Right lobe of liver (tissue), 6 donors: Measurements from ENCODE around the gene NEMP2. TPM values are rescaled to one million over a fixed set of nuclear protein-coding genes. Genes with fewer than 3 reads are reported as not detected.

Source experiments
- ATAC-seq, 4 donors: fragments of 200-7000 bp; cut with Tn5 transposase; one replicate each; pipeline ENCODE4 v1.9.1; 2020; ENCODE audit warnings: mild to moderate bottlenecking in 4 of 4, moderate library complexity in 4 of 4
- DNase-seq, 3 donors: peaks; one replicate each; pipeline ENCODE4 v3.0.0-alpha.2; 2020
- H3K27ac ChIP-seq, 3 donors: fragments of 200-600 bp; one replicate each; pipeline ENCODE4 v1.8.0; 2022
- H3K27me3 ChIP-seq, 2 donors: fragments of 200-600 bp; one replicate each; pipeline ENCODE4 v1.8.0; 2022
- H3K36me3 ChIP-seq, 4 donors: fragments of 200-600 bp; sonication (generic) in 1 of 4; one replicate each; pipeline versions ENCODE4 v1.5.1 to v1.8.0; 2017 to 2022; ENCODE audit warnings: control low read depth in 1 of 4
- H3K4me1 ChIP-seq, 4 donors: fragments of 200-600 bp; sonication (generic) in 1 of 4; one replicate each; pipeline versions ENCODE4 v1.5.1 to v1.8.0; 2017 to 2022; ENCODE audit warnings: control low read depth in 1 of 4
- H3K4me3 ChIP-seq, 3 donors: fragments of 200-600 bp; one replicate each; pipeline ENCODE4 v1.8.0; 2022
- H3K9me3 ChIP-seq, 4 donors: fragments of 200-600 bp; sonication (generic) in 1 of 4; one replicate each; pipeline versions ENCODE4 v1.5.1 to v1.8.0; 2017 to 2022; ENCODE audit warnings: control low read depth in 1 of 4
- POLR2A ChIP-seq: fragments of 450-650 bp; IDR thresholded peaks from one replicate; pipeline ENCODE4 v1.6.1; 2017; ENCODE audit warnings: antibody characterized with exemption, mild to moderate bottlenecking
- whole genome bisulfite sequencing: methylation state at CpG from one replicate; pipeline ENCODE4 v1.1.6; 2018; ENCODE audit warnings: low coverage, low lambda C conversion rate; ENCODE audit not compliant: insufficient coverage; ENCODE audit errors: missing lambda C conversion rate; 5-methylcytosine and 5-hydroxymethylcytosine counted together
- intact Hi-C, 2 donors: fragments of 100-400 bp; cut with DNase I; formaldehyde crosslinking; loops; one replicate each; pipeline versions ENCODE4 v1.11.2 to v1.14.1; 2022
- total RNA-seq, 6 experiments: library from RNA; depleted of rRNA in 2 of 6; stranded (reverse); fragments of >200 nt in 2 of 6; fragmentation: NEBNext Ultra II Directional in 3 of 6; extraction: Animal tissue kit (Norgen Biotek cat#: 25700) in 3 of 6; gene quantifications; one replicate each; pipeline versions ENCODE4 v1.1.0 to v1.2.4, GENCODE V29; 2016 to 2023
- TF ChIP-seq, protein P1 (sequence below), 4 donors: fragments of 200-600 bp in 3 of 4; fragments of 450-650 bp in 1 of 4; IDR thresholded peaks; one replicate each; pipeline versions ENCODE4 v1.5.1 to v1.8.0; 2016 to 2022; ENCODE audit warnings: antibody characterized with exemption in 4 of 4, mild to moderate bottlenecking in 2 of 4
- donor health status: DM: no; HTN: yes; CAD: no.
- donor health status: DM: no; HTN: no; CAD: no.
- donor health status: DM: no; HTN: no; CAD: no.
- donor health status: DM: no; HTN: yes; CAD: no.
- donor health status: DM: no; HTN: yes; CAD: no.

Gene NEMP2
- total RNA-seq, 6 experiments from 2014 or later, result 2.0 to 4.1 (median 2.7) TPM

DNA sequence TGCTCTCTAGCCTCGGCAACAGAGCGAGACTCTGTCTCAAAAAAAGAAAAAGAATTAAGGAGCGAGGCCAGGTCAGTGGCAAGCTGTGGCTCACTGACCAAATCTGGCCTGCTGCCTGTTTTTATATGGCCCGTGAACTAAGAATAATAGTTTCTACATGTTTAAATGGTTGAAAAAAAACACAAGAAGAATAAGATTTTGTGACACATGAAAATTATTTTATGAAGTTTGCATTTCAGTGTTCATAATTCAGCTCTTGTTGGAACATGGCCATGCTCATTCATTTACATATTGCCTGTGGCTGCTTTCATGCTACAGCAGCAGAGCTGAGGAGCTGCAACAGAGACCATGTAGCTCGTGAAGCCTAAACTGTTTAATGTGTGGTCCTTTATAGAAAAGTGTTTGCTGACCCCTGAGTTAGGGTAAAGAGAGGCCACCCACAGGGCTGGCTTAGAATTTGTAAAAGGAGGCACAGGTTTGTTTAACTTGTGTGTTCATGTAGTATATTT is 66.9 kb downstream of the NEMP2 start:
- intact Hi-C loops, result no loop called here
- H3K27ac ChIP-seq, result peak overlapping the region in 1 of 3 donors; percentile 14
- WGBS, result 59% methylated on average over 3 of the region's 5 CpGs

DNA sequence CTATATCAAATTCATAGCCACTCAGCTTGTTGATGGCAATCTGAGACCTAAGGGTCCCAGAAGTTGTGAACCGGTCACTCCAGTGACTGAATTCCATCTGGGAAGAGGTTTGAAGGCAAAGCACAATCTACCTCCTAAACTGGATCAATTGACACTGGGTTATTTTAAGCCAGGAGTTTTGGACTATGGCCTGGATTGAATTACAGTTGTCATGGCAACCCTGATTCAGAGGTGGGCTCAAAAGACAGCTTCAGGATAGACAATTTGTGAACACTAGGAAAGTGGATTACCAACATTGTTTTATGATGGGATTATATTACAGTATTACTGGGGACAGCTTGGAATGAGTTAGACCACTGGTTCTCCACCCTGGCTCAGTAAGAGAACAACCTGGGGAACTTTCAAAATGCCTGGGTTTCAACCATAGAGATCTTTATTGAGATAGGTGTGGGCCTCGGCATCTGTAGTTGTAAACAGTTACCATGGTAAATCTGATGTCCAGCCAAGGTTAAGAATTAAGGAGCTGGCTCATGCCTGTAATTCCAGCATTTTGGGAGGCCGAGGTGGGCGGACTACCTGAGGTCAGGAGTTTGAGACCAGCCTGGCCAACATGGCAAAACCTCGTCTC is 67.6 kb downstream of the NEMP2 start:
- intact Hi-C loops, result no loop called here
- TF ChIP-seq POLR2A, result no peak
- TF ChIP-seq, protein P1, sequence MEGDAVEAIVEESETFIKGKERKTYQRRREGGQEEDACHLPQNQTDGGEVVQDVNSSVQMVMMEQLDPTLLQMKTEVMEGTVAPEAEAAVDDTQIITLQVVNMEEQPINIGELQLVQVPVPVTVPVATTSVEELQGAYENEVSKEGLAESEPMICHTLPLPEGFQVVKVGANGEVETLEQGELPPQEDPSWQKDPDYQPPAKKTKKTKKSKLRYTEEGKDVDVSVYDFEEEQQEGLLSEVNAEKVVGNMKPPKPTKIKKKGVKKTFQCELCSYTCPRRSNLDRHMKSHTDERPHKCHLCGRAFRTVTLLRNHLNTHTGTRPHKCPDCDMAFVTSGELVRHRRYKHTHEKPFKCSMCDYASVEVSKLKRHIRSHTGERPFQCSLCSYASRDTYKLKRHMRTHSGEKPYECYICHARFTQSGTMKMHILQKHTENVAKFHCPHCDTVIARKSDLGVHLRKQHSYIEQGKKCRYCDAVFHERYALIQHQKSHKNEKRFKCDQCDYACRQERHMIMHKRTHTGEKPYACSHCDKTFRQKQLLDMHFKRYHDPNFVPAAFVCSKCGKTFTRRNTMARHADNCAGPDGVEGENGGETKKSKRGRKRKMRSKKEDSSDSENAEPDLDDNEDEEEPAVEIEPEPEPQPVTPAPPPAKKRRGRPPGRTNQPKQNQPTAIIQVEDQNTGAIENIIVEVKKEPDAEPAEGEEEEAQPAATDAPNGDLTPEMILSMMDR (IDR thresholded peaks at IDR 0.05), result no peak
- H3K36me3 ChIP-seq, result no peaks in the 10 kb centered on the region
- 86% methylated on average over 1 of the region's 5 CpGs for WGBS
- H3K27me3 ChIP-seq, result no peaks in the 10 kb centered on the region
- no peaks in the 10 kb centered on the region for H3K9me3 ChIP-seq
- H3K27ac ChIP-seq, result peak overlapping the region in 1 of 3 donors; percentile 14
- no peaks in the 10 kb centered on the region for H3K4me1 ChIP-seq
- H3K4me3 ChIP-seq, result no peak overlapping the region
- ATAC-seq (no peak), DNase-seq (no peak)

More for the DNA sequence above, 66.9 kb downstream of the NEMP2 start:
- Histone ChIP-seq H3K4me3 (no peak overlapping the region), H3K9me3 (no peaks in the 10 kb centered on the region), H3K4me1 (no peaks in the 10 kb centered on the region), H3K27me3 (no peaks in the 10 kb centered on the region), H3K36me3 (no peaks in the 10 kb centered on the region)
- DNase-seq, result no peak
- TF ChIP-seq, protein P1 (IDR thresholded peaks at IDR 0.05), result no peak
- no peak for TF ChIP-seq POLR2A
- no peak for ATAC-seq

DNA sequence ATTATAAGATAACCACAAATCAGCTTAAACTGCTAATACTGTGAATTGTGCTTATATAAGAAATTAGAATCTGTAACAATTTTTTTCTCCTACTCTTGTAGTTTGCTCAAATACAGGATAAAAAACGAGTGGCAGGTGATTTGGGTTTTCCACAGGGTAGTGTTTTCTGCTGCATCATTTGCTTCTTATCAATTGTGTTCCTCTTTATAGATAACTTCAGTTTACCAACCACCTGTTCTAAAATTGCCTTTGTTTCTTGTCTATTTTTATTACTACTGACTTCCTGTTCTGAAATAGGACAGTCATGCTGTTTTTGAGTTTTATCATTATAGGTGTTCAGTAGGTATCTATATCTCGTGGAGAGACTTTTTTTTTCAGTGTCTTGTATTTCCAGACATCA is 69.5 kb downstream of the NEMP2 start:
- intact Hi-C loops, result no loop called here
- H3K36me3 ChIP-seq, result no peaks in the 10 kb centered on the region
- H3K27ac ChIP-seq, result no peak overlapping the region
- 55% methylated on average over 2 of the region's 2 CpGs for WGBS
- DNase-seq (no peak), ATAC-seq (no peak)
- H3K9me3 ChIP-seq, result no peaks in the 10 kb centered on the region
- no peaks in the 10 kb centered on the region for H3K27me3 ChIP-seq
- TF ChIP-seq POLR2A, result no peak
- TF ChIP-seq, protein P1 (IDR thresholded peaks at IDR 0.05), result no peak
- no peaks in the 10 kb centered on the region for H3K4me1 ChIP-seq
- no peak overlapping the region for H3K4me3 ChIP-seq

DNA sequence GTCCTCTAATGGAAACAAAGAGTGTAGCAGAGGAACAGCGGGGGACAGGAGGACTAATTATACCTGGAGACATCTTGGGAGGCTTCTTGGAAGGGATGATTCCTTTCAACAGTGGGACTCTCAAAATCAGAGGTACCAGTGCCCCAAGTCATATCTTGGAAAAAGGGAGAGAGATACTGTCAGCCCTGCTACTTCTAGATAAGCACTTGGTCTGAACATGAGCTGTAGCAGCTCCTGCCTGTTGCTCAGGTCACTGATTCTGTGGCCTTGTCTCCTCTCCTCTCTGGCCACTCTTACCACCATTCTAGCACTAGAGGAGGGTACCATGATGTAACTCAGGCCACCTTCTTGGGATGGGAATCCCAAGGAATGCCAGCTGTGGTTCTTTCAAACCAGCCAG is 71.9 kb downstream of the NEMP2 start:
- no peaks in the 10 kb centered on the region for H3K27me3 ChIP-seq
- TF ChIP-seq POLR2A, result no peak
- TF ChIP-seq, protein P1 (IDR thresholded peaks at IDR 0.05), result no peak
- no peak overlapping the region for H3K4me3 ChIP-seq
- no CpG with 5 or more reads among the region's 1 CpG for WGBS
- H3K36me3 ChIP-seq, result no peaks in the 10 kb centered on the region
- intact Hi-C loops, result no loop called here
- no peaks in the 10 kb centered on the region for H3K4me1 ChIP-seq
- no peak for ATAC-seq
- no peak overlapping the region for H3K27ac ChIP-seq
- no peaks in the 10 kb centered on the region for H3K9me3 ChIP-seq
- no peak for DNase-seq
